H1 (cell line): ENCODE results near the gene CNNM2. TPM values are rescaled to one million over a fixed set of nuclear protein-coding genes. Genes with fewer than 3 reads are reported as not detected.

Experiments
- CTCF ChIA-PET: fragments of 300-600 bp; sonication (Branson Sonifier 250); formaldehyde crosslinking; loops from one replicate; lab custom pipeline; 2021; ENCODE audit not compliant: partially characterized antibody; lab: Charles Lee
- POLR2A ChIA-PET: fragments of 300-600 bp; sonication (Branson Sonifier 250); formaldehyde crosslinking; loops from one replicate; lab custom pipeline; 2021; ENCODE audit warnings: inconsistent platforms; ENCODE audit not compliant: partially characterized antibody; lab: Charles Lee
- DNase-seq, 2 experiments: peaks; one replicate each; pipeline versions ENCODE4 v3.0.0 to v3.0.0-alpha.2; 2010 to 2022; ENCODE audit warnings: low spot score in 2 of 2, low read depth in 1 of 2, mixed read lengths in 1 of 2
- FAIRE-seq: peaks from 2 replicates; lab custom pipeline; 2011; peaks lifted over from hg19 to GRCh38; lab: Jason Lieb, UNC
- H2AFZ ChIP-seq: 2 replicates; pipeline ENCODE4 v1.8.1; 2012; ENCODE audit warnings: low read length, inconsistent platforms
- H2AK5ac ChIP-seq: 2 replicates; pipeline ENCODE4 v1.6.1; 2013; ENCODE audit warnings: low read depth, low read length
- H2BK120ac ChIP-seq: replicated peaks from 2 replicates; pipeline ENCODE3; 2013; ENCODE audit warnings: low read depth, low read length, inconsistent platforms
- H2BK12ac ChIP-seq: 2 replicates; pipeline ENCODE4 v1.6.1; 2013; ENCODE audit warnings: low read depth, low read length
- H2BK15ac ChIP-seq: 2 replicates; pipeline ENCODE4 v1.6.1; 2013; ENCODE audit warnings: low read length
- H2BK20ac ChIP-seq: 2 replicates; pipeline ENCODE4 v1.6.1; 2013; ENCODE audit warnings: low read length
- H2BK5ac ChIP-seq: 2 replicates; pipeline ENCODE4 v1.6.1; 2013; ENCODE audit warnings: low read depth, low read length
- H3K14ac ChIP-seq: 2 replicates; pipeline ENCODE4 v1.6.1; 2013; ENCODE audit warnings: inconsistent platforms; ENCODE audit not compliant: insufficient read length
- H3K18ac ChIP-seq: 2 replicates; pipeline ENCODE4 v1.6.1; 2013; ENCODE audit warnings: low read length; ENCODE audit errors: extremely low read depth
- H3K23ac ChIP-seq: 2 replicates; pipeline ENCODE4 v1.6.1; 2013; ENCODE audit warnings: inconsistent platforms; ENCODE audit not compliant: insufficient read length
- H3K23me2 ChIP-seq: 2 replicates; pipeline ENCODE4 v1.6.1; 2013; ENCODE audit warnings: low read depth, low read length
- H3K27ac ChIP-seq: 2 replicates; pipeline ENCODE4 v1.6.1; 2011; ENCODE audit warnings: low read depth, low read length, inconsistent platforms
- H3K27me3 ChIP-seq, 4 experiments: replicated peaks in 1 of 4; 1 replicate in 1 of 4; 2 replicates in 3 of 4; pipeline versions ENCODE4 v1.6.1 to v1.8.1; 2011 to 2013; ENCODE audit warnings: low read length in 3 of 4, mild to moderate bottlenecking in 3 of 4, inconsistent platforms in 2 of 4, mixed read lengths in 2 of 4, moderate library complexity in 1 of 4; ENCODE audit not compliant: control insufficient read depth in 3 of 4, insufficient read depth in 3 of 4; ENCODE audit errors: extremely low read depth in 1 of 4
- H3K36me3 ChIP-seq, 4 experiments: 2 replicates each; pipeline versions ENCODE4 v1.6.1 to v1.8.1; 2011 to 2013; ENCODE audit warnings: mild to moderate bottlenecking in 4 of 4, low read length in 3 of 4, moderate library complexity in 2 of 4, control low read depth in 1 of 4, inconsistent platforms in 1 of 4; ENCODE audit not compliant: insufficient read depth in 4 of 4, control insufficient read depth in 2 of 4
- H3K4ac ChIP-seq: replicated peaks from 2 replicates; pipeline ENCODE3; 2013; ENCODE audit warnings: low read length, low read depth, mixed read lengths, inconsistent platforms; ENCODE audit not compliant: insufficient read length
- H3K4me1 ChIP-seq, 4 experiments: replicated peaks in 1 of 4; 1 replicate in 1 of 4; 2 replicates in 3 of 4; pipeline versions ENCODE4 v1.6.1 to v1.8.1; 2011 to 2013; ENCODE audit warnings: low read length in 3 of 4, inconsistent platforms in 2 of 4, mixed read lengths in 1 of 4; ENCODE audit not compliant: insufficient read depth in 4 of 4, control insufficient read depth in 3 of 4
- H3K4me2 ChIP-seq, 2 experiments: 2 replicates each; pipeline versions ENCODE4 v1.6.1 to v1.8.1; 2011 to 2013; ENCODE audit warnings: low read depth in 2 of 2, low read length in 2 of 2, control low read depth in 1 of 2, inconsistent platforms in 1 of 2, mild to moderate bottlenecking in 1 of 2; ENCODE audit not compliant: insufficient read depth in 1 of 2
- H3K4me3 ChIP-seq, 4 experiments: fragments of 200-600, 300-600 bp in 1 of 4; sonication (generic), shearing (Covaris generic), sonication (Bioruptor Twin) in 1 of 4; 2 replicates each; pipeline versions ENCODE4 v1.5.1 to v1.8.1; 2011 to 2016; ENCODE audit warnings: low read length in 4 of 4, low read depth in 3 of 4, control low read depth in 2 of 4, inconsistent platforms in 2 of 4, mild to moderate bottlenecking in 2 of 4, mixed read lengths in 1 of 4, moderate library complexity in 1 of 4; ENCODE audit not compliant: insufficient read depth in 2 of 4; ENCODE audit errors: extremely low read depth in 1 of 4
- H3K56ac ChIP-seq: replicated peaks from 2 replicates; pipeline ENCODE3; 2013; ENCODE audit warnings: low read depth, mild to moderate bottlenecking, mixed read lengths, low read length, inconsistent platforms; ENCODE audit not compliant: insufficient read length
- H3K79me1 ChIP-seq: 2 replicates; pipeline ENCODE4 v1.6.1; 2013; ENCODE audit warnings: low read depth, low read length, control low read depth
- H3K79me2 ChIP-seq, 2 experiments: 2 replicates each; pipeline versions ENCODE4 v1.6.1 to v1.8.1; 2012 to 2013; ENCODE audit warnings: low read length in 2 of 2, mild to moderate bottlenecking in 2 of 2, inconsistent platforms in 1 of 2; ENCODE audit not compliant: insufficient read depth in 2 of 2, control insufficient read depth in 1 of 2
- H3K9ac ChIP-seq, 4 experiments: replicated peaks in 1 of 4; 1 replicate in 1 of 4; 2 replicates in 3 of 4; pipeline versions ENCODE4 v1.6.1 to v1.8.1; 2011 to 2013; ENCODE audit warnings: low read depth in 3 of 4, low read length in 3 of 4, control low read depth in 2 of 4, mild to moderate bottlenecking in 2 of 4, moderate library complexity in 2 of 4, inconsistent platforms in 1 of 4; ENCODE audit errors: extremely low read depth in 1 of 4
- H3K9me3 ChIP-seq, 2 experiments: 2 replicates each; pipeline versions ENCODE4 v1.6.1 to v1.8.1; 2012 to 2013; ENCODE audit warnings: mild to moderate bottlenecking in 2 of 2, moderate library complexity in 2 of 2, control low read depth in 1 of 2, inconsistent platforms in 1 of 2, low read depth in 1 of 2, low read length in 1 of 2, mixed read lengths in 1 of 2; ENCODE audit not compliant: insufficient read depth in 2 of 2
- H4K20me1 ChIP-seq, 2 experiments: replicated peaks in 1 of 2; 2 replicates each; pipeline versions ENCODE3 to v1.8.1; 2011 to 2013; ENCODE audit warnings: inconsistent platforms in 2 of 2, low read length in 2 of 2, mild to moderate bottlenecking in 1 of 2; ENCODE audit not compliant: insufficient read depth in 2 of 2, control insufficient read depth in 1 of 2
- H4K5ac ChIP-seq: 2 replicates; pipeline ENCODE4 v1.6.1; 2013; ENCODE audit warnings: low read length, low read depth, mixed read lengths, inconsistent platforms; ENCODE audit not compliant: insufficient read length
- H4K8ac ChIP-seq: 2 replicates; pipeline ENCODE4 v1.8.0; 2013; ENCODE audit warnings: mild to moderate bottlenecking, moderate library complexity, low read length, inconsistent platforms; ENCODE audit not compliant: insufficient read depth; ENCODE audit errors: extremely low read depth
- H4K91ac ChIP-seq: replicated peaks from 2 replicates; pipeline ENCODE3; 2013; ENCODE audit warnings: low read length, mixed read lengths, inconsistent platforms; ENCODE audit not compliant: insufficient read length
- ASH2L ChIP-seq: fragments of 200-600, 300-600 bp; sonication (generic); IDR thresholded peaks from one replicate; pipeline ENCODE4 v1.7.1; 2017; ENCODE audit warnings: low read length
- ATF3 ChIP-seq: IDR thresholded peaks from 2 replicates; pipeline ENCODE4 v1.6.1; 2011; ENCODE audit warnings: low read depth, mild to moderate bottlenecking, low read length; ENCODE audit not compliant: insufficient read depth
- CHD2 ChIP-seq: IDR thresholded peaks from 2 replicates; pipeline ENCODE4 v1.6.1; 2012; ENCODE audit warnings: low read length, improper control_type of control experiment
- EP300 ChIP-seq, 2 experiments: IDR thresholded peaks; 1 replicate in 1 of 2; 2 replicates in 1 of 2; pipeline ENCODE4 v1.6.1; 2011 to 2012; ENCODE audit warnings: low read depth in 2 of 2, low read length in 2 of 2, mild to moderate bottlenecking in 2 of 2, borderline replicate concordance in 1 of 2, inconsistent platforms in 1 of 2, moderate library complexity in 1 of 2
- NANOG ChIP-seq: IDR thresholded peaks from 2 replicates; pipeline ENCODE4 v1.6.1; 2011; ENCODE audit warnings: low read length, low read depth, mild to moderate bottlenecking, inconsistent platforms; ENCODE audit not compliant: insufficient read depth, poor library complexity, severe bottlenecking
- POLR2A ChIP-seq, 2 experiments: IDR thresholded peaks; 1 replicate in 1 of 2; 2 replicates in 1 of 2; pipeline ENCODE4 v1.6.1; 2011; ENCODE audit warnings: low read depth in 2 of 2, low read length in 2 of 2, mild to moderate bottlenecking in 2 of 2; ENCODE audit errors: control extremely low read depth in 1 of 2
- RAD21 ChIP-seq, 2 experiments: IDR thresholded peaks in 1 of 2; conservative IDR thresholded peaks in 1 of 2; 2 replicates each; pipeline ENCODE4 v1.6.1; 2011; ENCODE audit warnings: low read depth in 2 of 2, low read length in 2 of 2, improper control_type of control experiment in 1 of 2, inconsistent platforms in 1 of 2, mild to moderate bottlenecking in 1 of 2, moderate library complexity in 1 of 2
- RBBP5 ChIP-seq: IDR thresholded peaks from 2 replicates; pipeline ENCODE4 v1.7.1; 2012; ENCODE audit warnings: low read depth, mild to moderate bottlenecking, inconsistent platforms, low read length, moderate library complexity, borderline replicate concordance
- RFX5 ChIP-seq: IDR thresholded peaks from 2 replicates; pipeline ENCODE4 v1.6.1; 2011; ENCODE audit warnings: low read depth, low read length, improper control_type of control experiment, borderline replicate concordance
- SP2 ChIP-seq: IDR thresholded peaks from 2 replicates; pipeline ENCODE4 v1.6.1; 2012; ENCODE audit warnings: mild to moderate bottlenecking, low read length, inconsistent platforms
- SP4 ChIP-seq: IDR thresholded peaks from 2 replicates; pipeline ENCODE4 v1.6.1; 2012; ENCODE audit warnings: low read length, inconsistent platforms
- SRF ChIP-seq: IDR thresholded peaks from 2 replicates; pipeline ENCODE4 v1.6.1; 2011; ENCODE audit warnings: mild to moderate bottlenecking, low read depth, low read length, moderate library complexity
- SUZ12 ChIP-seq: fragments of 200-600 bp; sonication (generic); IDR thresholded peaks from 2 replicates; pipeline ENCODE4 v1.6.1; 2012; ENCODE audit warnings: mild to moderate bottlenecking, inconsistent platforms, low read length, moderate library complexity, mixed read lengths
- TCF12 ChIP-seq: IDR thresholded peaks from 2 replicates; pipeline ENCODE4 v1.6.1; 2011; ENCODE audit warnings: low read depth, mild to moderate bottlenecking, low read length
- YY1 ChIP-seq: IDR thresholded peaks from 2 replicates; pipeline ENCODE4 v1.6.1; 2011; ENCODE audit warnings: low read depth, mild to moderate bottlenecking, low read length
- WGBS, 2 experiments: shearing (Covaris generic) in 1 of 2; methylation state at CpG; one replicate each; pipeline versions ENCODE4 v1.1.6 to v1.1.7; 2013 to 2015; ENCODE audit warnings: low lambda C conversion rate in 2 of 2, mixed read lengths in 2 of 2, inconsistent platforms in 1 of 2, low coverage in 1 of 2, missing lambda C conversion rate in 1 of 2; ENCODE audit not compliant: insufficient replicate concordance in 2 of 2, insufficient coverage in 1 of 2, insufficient read length in 1 of 2; ENCODE audit errors: extremely low coverage in 1 of 2, missing lambda C conversion rate in 1 of 2; 5-methylcytosine and 5-hydroxymethylcytosine counted together
- polyA plus RNA-seq, 7 experiments: library from polyadenylated mRNA; depleted of rRNA in 3 of 7; stranded (reverse) in 5 of 7; unstranded in 2 of 7; fragments of >200 nt in 5 of 7; fragments of 200-250 nt in 2 of 7; gene quantifications; 1 replicate in 5 of 7; 2 replicates in 1 of 7; 4 replicates in 1 of 7; pipeline versions ENCODE4 v1.2.1 to v1.2.3, GENCODE V29; 2011 to 2013; ENCODE audit warnings: missing spikeins in 2 of 7, mixed read lengths in 2 of 7
- total RNA-seq: library from RNA; stranded (reverse); fragmentation: NEBNext Ultra II Directional; extraction: Animal tissue kit (Norgen Biotek cat#: 25700); gene quantifications from 2 replicates; pipeline ENCODE4 v1.2.1, GENCODE V29; 2021

The CNNM2 gene
- total and polyA plus RNA-seq, 2 of the 8 experiments (the other 6 are each of a cell fraction or from before 2014, with no cell fraction given): 7.3 to 23.6 TPM

- Histone ChIP-seq H3K4me1 (no peaks in the 10 kb centered on the region), H3K56ac (no peak overlapping the region), H4K8ac (no peak overlapping the region), H2BK20ac (no peak overlapping the region), H2BK12ac (no peak overlapping the region), H2BK5ac (no peak overlapping the region), H2BK15ac (no peak overlapping the region), H3K14ac (no peak overlapping the region), H3K27ac (no peak overlapping the region), H3K27me3 (no peaks in the 10 kb centered on the region), H3K4me3 (no peak overlapping the region), H3K79me1 (no peaks in the 10 kb centered on the region), H3K79me2 (no peaks in the 10 kb centered on the region), H3K4me2 (no peak overlapping the region), H3K36me3 (no peaks in the 10 kb centered on the region), H4K5ac (no peak overlapping the region), H3K23me2 (no peaks in the 10 kb centered on the region), H4K20me1 (no peaks in the 10 kb centered on the region), H2BK120ac (no peak overlapping the region), H2AFZ (no peak overlapping the region), H4K91ac (no peak overlapping the region), H3K23ac (no peak overlapping the region), H3K9me3 (no peaks in the 10 kb centered on the region), H3K4ac (no peak overlapping the region), H3K18ac (no peak overlapping the region), H2AK5ac (no peak overlapping the region), H3K9ac (no peak overlapping the region)
- no peak for FAIRE-seq
- no peak for DNase-seq
- ChIA-PET POLR2A (no interaction called here), CTCF (interaction anchor here (1.0 to 2.7 kb wide), 8 partner anchors 15 to 189 kb away, joined by 3 to 11 read pairs (median 4); partner anchors contain the start of gene CNNM2)
- 95% methylated on average over 4 of the region's 4 CpGs; no CpG with 5 or more reads in 1 of the 2 experiments for WGBS, 2 experiments
- no peak for TF ChIP-seq CHD2
- TF ChIP-seq ASH2L: no peak
- no peak for TF ChIP-seq SP2
- no peak for TF ChIP-seq SP4
- TF ChIP-seq POLR2A (IDR thresholded peaks at IDR 0.05; ENCODE audit: control extremely low read depth in 1 of 2, low read depth in 2 of 2, low read length in 2 of 2): no peak
- no peak for TF ChIP-seq RFX5
- TF ChIP-seq RAD21 (IDR thresholded peaks at IDR 0.05 in 1 of 2, conservative IDR thresholded peaks at IDR 0.05 in 1 of 2; ENCODE audit: low read depth in 2 of 2, low read length in 2 of 2): no peak
- TF ChIP-seq EP300 (IDR thresholded peaks at IDR 0.05; ENCODE audit: borderline replicate concordance in 1 of 2, low read depth in 2 of 2, low read length in 2 of 2): no peak
- TF ChIP-seq SUZ12: no peak
- no peak for TF ChIP-seq SRF
- TF ChIP-seq NANOG: no peak
- no peak for TF ChIP-seq ATF3
- TF ChIP-seq TCF12: no peak
- TF ChIP-seq RBBP5: no peak
- TF ChIP-seq YY1: no peak
These were observed 137.0 kb downstream of the CNNM2 start for GRCh38 chr10:103055105-103055504.
